Left renal cortex interstitium (tissue), 4 donors: ENCODE data around the gene XCL1. TPM values are rescaled to one million over a fixed set of nuclear protein-coding genes. Genes with fewer than 3 reads are reported as not detected.

ENCODE experiments used
- DNase-seq, 4 donors: peaks; one replicate each; pipeline ENCODE4 v3.0.0-alpha.2; 2013; ENCODE audit warnings: low read depth in 4 of 4, low spot score in 2 of 4, missing footprints in 1 of 4
- polyA plus RNA-seq, 4 donors: library from polyadenylated mRNA; unstranded; fragments of 120-200 nt; gene quantifications; one replicate each; pipeline ENCODE4 v1.2.1, GENCODE V29; 2013; ENCODE audit not compliant: insufficient read length in 4 of 4

Gene XCL1
- polyA plus RNA-seq, 4 donors, result not detected

DNA sequence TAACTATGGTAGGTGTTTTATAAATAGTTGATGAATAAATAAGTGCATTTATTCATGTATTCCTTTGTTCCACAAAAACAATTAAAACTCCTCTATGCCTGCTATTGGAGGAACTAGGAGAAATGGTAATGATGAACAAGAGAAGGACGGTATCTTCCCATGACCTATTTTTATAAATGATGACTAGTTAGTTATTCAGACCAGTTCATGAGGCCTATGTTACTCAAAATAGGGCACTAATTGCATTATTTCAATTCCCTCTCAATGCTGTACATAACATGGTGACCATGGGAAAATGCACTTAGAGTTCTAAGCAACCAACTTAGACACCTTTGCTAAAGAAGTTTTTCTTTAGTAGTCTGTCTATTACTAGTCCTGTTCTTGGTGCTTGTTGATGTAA lies 53.1 kb downstream of the XCL1 start:
- no peak for DNase-seq

Other genes starting within 250 kb of the XCL1 start
- under 1 TPM in 2 of 4 donors, not detected in 2; 0.38 to 0.54 TPM for gene XCL2, start 32.6 kb upstream of the XCL1 start, polyA plus RNA-seq
- under 1 TPM in 2 of 4 donors, not detected in 2; 0.13 to 0.64 TPM for gene DPT, start 152.6 kb downstream of the XCL1 start, polyA plus RNA-seq